HG02571 (cell line): Measurements from ENCODE around the gene ACAD8.
"Not testable (repeated sequence)": the region's sequence is repeated elsewhere in the genome, so short reads cannot be mapped to it uniquely, and the experiment has no call there.

Source experiments
- ATAC-seq: cut with Tn5 transposase; IDR thresholded peaks from one replicate; pipeline ENCODE4 v1.9.1; 2021; ENCODE audit warnings: mild to moderate bottlenecking, moderate library complexity; ENCODE audit not compliant: unreplicated experiment

The ACAD8 gene

DNA sequence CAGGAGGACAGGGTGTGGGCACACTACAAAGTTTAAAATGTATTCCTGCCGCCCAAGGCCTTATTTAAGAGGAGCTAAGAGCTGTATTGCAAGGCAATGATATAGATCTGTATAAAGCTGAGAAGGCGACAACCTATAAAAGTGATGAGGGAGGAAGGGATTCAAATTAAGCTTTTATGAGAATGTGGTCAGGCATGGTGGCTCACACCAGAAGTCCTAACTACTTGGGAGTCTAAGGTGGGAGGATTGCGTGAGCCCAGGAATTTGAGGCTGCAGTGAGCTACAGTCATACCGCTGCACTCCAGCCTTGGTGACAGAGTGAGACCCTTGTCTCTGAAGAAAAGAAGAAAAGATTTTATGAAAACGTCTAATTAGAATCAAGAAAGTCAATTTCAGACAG lies 13.1 kb downstream of the ACAD8 start:
- ATAC-seq, result no peak

DNA sequence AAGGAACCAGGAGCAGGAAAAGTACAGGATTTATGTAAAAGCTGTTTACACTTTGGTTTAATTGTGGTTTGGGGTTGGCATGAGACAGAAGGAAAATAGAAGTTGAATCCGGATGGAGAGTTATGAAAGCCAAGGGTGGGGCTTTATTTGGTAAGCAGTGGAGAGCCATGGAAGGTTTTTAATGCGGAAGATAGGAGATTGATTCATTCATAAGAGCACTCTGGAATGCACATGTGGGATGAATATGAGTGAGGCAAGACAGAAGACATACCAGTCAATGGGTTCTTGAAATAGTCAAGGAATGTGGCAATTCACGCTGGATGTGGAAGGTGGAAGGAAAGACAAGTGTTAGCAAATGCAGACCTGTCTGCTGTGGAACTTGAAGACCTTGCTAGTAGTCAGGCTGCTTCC lies 13.5 kb downstream of the ACAD8 start:
- no peak for ATAC-seq

DNA sequence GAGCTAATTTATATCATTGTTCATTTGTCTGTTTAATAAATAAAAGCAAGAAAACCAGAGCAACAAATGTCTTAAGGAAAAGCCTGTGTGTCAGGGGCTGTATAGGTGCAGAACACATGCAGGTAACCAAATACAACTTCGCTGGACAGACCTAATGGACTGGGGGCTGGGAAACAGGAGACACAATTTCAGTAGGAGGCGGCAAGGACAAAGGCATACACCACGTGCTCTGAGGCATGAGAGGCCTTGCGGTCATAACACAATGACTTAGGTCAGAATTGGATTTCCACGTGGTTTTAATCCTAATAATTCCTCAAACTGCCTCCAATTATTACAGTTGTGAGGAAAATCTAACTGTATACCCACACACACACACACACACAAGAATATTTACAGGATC lies 14.1 kb downstream of the ACAD8 start:
- no peak for ATAC-seq

DNA sequence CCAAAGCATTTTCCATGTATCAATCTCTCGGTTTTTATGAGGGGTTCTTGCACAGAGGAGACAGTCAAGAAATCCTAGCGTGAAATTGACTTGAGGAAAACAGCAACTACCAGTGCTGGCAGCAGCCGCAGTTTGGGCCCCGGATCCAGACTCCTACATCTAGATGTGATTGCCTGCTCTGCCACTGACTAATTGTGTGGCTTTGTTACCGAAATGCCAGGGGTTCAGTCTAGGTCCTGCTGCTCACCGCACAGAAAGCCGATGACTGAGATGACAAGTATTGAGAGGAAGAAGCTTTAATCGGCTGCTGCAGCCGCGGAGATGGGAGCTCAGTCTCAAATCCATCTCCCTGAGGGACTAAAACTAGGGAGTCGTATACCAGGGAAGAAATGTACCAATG lies 14.6 kb downstream of the ACAD8 start:
- ATAC-seq, result no peak

DNA sequence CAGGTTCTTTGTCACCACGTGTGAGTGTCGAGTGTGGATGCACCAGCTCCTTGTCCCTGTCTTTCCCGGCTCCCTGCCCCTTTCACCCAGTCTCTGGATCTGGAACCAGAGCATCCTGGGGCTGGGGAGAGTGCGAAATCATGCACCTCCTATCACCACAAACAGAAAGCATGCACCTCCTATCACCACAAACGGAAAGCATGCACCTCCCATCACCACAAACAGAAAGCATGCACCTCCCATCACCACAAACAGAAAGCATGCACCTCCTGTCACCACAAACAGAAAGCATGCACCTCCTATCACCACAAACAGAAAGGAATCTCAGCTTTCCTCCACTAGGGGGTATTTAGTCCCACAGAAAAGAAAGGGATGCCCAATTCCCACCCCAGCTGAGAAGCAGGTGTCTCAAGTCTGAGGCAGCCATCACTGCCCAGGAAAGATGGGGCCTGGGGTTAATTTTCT lies 16.9 kb downstream of the ACAD8 start:
- no peak for ATAC-seq

DNA sequence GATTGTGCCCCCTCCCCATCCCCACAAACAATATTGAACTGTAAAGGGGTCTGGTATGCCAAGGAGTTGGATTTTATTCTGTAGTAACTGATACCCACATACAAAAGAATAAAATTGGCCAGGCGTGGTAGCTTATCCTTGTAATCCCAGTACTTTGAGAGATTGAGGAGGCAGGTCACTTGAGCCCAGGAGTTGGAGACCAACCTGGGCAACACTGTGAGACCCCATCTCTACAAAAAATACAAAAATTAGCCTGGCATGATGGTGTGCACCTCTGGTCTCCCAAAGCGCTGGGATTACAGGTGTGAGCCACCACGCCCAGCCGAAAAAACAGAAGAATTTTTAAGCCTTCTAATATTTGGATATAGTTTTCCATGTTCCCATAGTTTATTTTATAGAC lies 18.6 kb downstream of the ACAD8 start:
- ATAC-seq, result no peak

DNA sequence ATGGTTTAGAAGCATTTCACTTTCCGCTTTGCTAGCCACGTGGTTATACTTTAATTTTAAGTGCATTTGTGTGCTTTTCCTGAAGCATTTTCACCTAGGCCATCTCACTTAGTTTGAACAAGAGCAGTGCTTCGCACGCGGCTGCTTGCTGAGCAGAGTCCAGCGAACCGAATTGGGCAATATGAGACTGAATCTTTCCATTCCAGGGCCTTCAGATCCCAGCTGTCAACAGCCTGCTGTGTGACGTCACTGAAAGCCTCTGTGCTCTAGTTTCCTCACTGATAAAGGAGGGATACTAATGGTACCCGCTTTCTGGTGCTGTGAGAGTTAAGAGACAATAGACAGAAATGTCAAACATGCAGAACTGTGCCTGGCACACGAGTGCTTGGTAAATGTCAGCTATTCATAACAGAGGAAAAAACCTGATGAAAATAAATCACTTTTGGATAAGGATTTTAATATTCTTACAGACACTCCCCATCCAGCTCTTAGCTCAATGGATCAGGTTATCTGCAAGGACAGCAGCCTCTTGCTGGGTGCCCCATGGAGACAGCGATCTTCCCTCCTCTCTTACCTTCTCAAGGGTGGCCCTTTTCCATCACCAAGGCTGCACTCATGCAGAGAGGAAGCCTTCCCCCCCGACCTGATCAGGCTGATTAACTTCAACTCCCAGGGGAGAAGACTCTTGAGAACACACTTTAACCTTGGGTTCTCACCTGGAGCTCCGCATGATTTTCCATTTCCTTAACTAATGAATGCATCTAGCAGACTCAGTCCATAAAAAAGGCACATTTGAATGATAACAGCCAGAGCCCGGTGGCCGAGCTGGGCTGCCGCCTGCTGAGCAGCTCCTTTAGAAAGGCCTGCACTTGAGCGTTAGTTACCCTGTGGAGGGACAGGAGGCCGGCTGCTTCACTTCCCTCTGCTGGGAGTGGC lies 19.3 kb downstream of the ACAD8 start:
- no peak for ATAC-seq

DNA sequence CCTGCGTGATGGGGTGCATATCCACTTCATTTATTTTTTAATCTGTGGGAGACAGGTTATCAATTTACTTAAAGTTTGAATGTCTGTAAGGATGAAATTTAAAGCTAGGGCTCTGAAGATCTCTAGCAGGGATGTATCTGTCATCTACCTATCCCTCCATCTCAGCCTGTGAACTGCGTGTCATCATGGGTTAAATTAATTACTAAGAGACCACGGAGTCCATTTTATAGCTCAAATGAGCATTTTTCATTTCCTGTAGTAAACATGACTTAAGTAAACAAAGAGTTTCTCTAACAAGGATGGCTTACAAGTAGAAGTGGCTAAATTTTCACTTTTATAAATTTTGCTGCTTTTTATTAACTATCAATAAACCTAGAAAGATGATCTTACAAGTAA lies 19.9 kb downstream of the ACAD8 start:
- no peak for ATAC-seq

DNA sequence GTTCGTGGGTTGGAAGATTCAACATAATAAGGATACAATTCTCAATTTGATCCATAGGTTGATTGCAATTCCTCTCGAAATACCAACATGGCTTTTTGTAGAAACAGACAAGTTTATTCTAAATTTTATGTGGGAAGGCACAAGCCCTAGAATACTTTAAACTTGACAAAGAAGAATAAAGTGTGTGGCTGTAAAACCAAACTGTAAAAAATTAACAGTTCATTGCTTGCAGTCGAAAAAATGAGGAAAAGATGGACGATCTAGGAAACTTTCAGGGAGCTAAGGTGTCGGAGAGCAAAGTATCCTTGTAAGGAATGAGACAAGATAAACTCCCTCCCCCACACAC lies 21.8 kb downstream of the ACAD8 start:
- ATAC-seq, result no peak

DNA sequence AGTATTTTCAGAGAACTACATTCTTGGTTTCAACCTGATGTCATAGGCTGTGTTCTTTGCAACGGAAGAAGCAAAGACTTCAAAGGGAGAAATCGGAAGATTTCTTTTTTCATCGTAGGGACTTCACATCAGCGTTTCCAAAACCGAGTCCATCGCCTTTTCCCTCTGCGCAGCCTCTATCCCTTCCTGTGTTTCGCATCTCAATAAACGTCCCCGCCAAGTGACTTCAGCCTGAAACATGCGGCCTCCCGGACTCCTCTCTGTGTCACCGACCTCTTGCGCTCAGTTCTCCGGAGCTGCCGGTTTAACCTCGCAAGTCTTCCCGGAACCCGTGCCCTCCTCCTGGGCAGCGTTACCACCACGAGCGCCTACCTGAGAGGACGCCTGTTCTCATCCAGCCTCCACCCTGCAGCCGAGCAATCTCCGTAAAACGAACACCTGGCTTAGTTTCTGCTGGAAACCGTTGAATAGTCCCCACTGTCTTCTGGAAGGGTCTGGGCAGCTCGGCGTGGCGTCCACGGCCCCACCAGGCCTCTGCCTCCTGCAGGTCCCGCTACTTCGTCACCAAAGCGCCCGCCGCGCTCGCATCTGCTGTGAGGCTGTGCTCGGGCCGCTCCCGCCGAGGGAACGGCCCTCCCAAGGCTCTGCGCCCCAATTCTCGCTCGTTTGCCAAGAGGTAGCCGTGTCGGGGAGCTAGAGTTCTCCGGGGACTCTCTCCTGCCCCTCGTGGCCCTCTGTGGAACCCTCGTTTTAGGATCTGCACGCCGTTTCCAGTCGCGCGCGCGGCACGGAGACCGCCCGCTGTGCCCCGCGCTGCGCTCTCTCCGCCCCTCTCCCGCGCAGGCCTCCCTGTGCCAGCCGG lies 22.4 kb downstream of the ACAD8 start, which contains the start of gene GLB1L3:
Gene GLB1L3, plus strand, starts transcription at position 846 of the 862 bp plus-strand sequence. CDS start 362 bp downstream, outside the sequence.
- no peak for ATAC-seq

DNA sequence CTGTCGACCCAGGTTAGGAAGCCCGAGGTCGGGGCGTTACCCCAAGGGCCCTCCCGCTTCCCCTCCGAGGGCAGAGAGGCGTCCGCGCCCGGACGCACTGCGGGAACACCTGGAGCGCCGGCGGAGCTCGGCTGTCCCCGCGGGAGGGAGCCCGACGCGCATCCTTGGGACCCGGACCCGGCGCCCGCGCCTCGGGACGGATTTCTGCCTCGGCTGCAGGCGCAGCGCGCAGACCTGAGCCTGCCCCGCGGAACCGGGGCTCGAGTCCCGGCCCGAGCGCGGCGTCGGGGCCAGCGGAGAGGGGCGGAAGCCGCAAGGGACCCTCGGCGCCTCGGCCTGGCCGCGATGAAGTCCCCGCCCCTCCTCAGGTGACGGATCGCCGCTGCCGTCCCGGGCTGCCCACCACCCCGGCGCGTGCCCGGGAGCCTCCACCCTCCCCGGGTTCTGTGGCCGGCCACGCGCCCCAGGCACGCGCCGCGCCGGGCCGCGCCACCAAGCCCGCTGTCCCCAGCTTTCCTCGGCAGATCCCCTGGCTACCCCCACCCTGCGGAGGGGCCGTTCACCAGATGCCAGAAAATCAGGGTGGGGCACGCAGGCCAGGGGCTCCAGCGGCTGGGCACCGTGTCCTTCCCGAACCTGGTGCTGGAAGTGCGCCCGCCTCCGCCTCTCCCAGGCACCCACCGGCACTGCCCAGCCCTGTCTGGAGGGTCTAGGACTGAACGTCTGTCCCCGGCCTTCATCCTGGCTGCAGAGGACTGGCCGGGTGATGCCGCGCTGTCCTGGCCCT lies 23.2 kb downstream of the ACAD8 start:
- no peak for ATAC-seq

DNA sequence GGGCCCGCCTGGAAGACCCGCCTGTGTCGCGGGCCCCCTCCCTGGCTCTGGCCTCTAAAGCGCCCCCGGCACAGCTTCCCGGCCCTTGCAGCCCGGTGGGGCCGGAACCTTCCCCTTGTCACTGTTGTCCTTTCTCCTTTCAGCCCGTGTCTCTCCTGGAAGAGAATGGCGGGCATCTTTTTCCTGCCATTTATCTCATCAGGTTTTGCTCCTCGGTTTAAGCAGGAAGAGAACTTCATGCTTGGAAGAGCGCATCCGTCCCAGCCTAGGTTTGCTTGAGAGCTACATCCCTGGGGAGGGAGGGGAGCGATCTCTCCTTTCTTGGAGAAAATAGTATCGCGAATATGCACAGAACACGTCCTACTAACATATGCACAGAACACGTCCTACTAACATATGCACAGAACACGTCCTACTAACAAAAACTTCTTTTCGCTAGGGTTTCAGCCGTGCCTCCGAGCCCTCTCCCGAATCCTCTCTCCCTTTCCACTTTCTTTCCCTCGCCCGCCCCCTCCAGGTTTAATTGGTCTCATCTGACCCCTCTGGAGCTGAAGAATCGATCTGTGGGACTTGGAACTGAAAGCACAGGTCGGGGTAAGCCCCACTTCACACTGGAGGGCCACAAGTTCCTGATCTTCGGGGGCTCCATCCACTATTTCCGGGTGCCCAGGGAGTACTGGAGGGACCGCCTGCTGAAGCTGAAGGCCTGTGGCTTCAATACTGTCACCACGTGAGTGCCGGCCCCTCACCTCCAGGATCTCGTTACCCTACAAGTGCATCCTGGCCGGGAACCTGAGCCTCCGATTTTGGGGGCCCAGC lies 24.0 kb downstream of the ACAD8 start:
- no peak for ATAC-seq

DNA sequence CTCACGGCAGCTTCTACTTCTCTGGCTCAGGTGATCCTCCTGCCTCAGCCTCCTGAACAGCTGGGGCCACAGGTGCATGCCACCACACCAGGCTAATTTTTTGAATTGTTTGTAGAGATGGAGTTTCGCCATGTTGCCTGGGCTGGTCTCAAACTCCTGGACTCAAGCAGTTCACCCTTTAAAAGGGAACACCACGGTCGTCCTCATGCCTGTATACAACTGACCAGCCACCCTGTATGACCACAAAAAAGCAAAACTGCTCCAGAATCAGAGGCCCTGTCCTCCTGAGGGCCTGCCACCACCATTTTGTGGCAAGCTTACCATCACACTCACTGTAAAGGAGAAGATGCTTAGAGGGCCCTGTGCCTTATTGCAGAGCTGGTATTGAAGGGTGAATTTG lies 25.0 kb downstream of the ACAD8 start:
- ATAC-seq, result no peak

DNA sequence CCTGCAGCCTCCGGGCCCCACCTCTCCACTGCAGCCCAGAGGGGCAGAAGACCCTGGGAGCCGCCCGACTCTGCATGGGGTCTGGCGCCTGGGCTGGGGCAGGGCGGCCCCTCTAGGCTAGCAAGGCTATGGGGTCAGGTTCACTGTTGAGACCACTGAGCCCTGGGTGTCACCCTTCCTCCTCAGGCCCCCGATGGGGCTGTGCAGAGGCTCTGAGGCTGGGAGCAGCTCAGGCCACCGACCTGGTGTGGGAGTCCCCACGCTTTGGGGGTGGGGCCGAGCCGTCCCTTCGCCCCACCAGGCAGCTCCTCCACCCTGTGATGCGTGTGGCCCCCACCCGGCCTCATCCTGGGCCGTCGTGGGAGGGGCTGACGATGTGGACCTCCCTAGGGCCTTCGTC lies 28.3 kb downstream of the ACAD8 start:
- ATAC-seq, result not testable (repeated sequence)

DNA sequence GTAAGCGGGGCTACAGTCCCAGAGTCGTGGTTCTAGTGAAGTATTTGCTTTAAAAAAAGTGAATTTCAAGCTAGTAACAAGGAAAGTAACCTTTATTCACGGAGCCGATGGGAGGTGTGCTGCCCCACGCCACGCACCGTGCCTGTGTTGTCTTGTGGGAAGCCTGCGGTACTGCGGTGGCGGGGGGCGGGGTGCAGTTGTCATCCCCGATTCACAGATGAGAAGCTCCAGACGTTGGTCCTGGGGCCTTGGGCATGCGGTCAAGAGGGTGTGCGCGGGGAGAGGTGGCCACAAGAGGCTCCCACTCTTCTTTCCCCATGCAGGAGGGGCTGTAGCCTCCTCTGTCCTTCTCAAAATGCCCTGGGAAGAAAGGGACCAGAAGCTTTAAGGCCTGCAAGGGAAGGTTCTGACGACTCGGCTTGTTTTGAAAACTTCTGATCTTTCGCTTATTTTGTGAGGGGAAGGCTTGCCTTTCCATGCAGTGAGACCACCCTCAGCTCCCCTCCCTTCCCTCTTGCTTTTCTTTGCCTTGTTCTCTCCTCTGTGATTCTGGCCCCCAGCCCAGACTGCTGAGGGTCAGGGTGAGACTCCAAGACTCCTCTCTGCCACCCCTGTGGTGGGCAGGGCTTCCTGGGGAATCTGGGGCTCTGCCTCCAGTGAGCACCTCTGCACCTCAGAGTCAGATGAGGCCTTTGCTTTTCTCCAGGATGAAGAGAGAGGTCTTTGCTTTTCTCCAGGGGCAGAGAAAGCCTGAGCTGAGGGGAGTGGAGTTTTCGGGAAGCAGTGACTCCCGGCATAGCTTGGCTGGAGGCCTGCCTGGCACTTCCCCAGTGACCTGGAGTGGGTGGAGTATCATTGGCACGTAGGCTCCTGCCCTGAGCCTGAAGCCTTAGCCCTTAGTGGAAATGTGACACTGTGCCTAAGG lies 29.0 kb downstream of the ACAD8 start:
- no peak for ATAC-seq

DNA sequence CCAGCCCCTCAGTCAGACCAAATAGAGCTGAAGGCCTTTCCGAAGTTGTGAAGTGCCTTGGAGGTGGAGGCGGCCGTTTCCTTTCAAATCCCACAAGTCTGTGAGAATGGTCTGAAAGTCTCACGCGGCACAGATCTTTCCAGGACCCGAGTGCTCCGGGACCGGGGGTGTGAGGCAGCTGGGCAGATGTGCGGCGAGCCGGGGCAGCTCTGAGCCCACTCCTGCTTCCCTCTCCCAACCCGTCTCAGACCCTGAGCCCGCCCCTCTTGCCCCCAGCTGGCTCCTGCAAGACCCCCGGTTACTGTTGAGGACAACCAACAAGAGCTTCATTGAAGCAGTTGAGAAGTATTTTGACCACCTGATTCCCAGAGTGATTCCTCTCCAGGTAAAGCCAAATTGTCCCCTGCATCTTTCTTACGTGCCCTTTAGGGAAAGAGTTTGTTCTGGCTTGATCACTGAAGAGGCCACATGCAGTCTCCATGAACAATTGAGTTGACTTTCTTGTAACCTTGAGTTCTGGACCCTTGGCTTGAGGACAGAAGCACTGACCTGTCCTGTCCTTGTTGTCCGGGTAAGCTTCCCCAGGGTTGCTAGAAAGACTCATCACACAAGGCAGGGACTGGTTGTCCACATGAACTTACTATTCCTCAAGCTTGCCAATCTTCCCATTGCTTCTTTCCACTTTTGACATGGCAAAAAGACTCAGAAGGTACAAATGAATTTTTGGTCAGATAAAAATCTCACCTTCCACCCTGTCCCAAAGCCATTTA lies 30.3 kb downstream of the ACAD8 start:
- no peak for ATAC-seq

DNA sequence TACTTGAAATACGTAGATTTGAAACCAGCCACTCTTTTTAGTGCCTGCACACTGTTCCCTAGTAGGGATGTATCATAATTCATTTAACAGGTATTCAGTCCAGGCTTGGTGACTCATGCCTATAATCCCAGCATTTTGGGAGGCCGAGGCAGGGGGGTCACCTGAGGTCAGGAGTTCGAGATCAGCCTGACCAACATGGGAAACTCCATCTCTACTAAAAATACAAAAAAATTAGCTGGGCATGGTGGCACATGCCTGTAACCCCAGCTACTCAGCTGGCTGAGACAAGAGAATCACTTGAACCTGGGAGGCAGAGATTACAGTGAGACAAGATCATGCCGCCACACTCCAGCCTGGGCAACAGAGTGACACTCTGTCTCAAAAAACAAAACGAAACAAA lies 31.0 kb downstream of the ACAD8 start:
- not testable (repeated sequence) for ATAC-seq

DNA sequence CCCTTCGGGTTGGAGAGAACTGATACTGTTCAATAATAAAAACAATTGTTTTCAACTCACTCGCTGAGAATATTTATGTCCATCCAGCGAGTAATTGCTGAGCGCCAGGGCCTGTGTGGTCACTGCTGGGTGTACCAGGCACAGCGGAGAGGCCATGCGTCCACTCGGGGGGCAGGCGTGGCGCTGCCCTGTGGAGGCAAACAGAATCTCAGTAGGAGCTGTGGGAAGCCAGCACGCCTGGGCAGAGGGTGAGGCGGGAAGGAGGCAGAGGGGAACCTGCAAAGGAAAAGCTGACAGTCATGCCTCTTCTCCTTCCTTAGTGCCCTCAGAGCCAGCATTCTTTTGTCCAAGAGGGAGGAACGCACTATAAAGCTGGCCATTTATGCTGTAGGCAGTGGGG lies 34.2 kb downstream of the ACAD8 start:
- ATAC-seq, result no peak
